Measurements from ENCODE around the gene NEK3.

The NEK3 gene

DNA sequence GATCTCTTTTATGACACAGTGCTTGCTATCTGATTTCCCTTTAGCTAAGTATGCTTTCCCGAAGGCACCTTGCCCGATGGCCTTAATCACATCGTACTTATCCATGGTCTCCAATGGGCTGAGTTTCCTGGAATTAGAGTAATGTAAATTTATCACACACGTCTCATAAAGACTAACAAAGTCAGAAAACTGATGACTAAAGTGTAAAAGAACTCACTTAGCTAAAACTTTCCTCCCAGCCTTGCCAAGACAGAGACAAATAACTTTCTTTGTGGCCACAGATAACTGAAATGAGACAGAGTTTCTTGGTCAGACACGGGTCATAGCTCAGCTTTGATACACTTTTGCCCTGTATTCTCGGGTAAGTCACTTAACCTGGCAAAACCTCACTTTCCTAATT is 32.0 kb downstream of the NEK3 start:
- H3K27ac ChIP-seq (ENCODE audit: low read length) = no peak overlapping the region
- no peaks in the 10 kb centered on the region for H3K79me2 ChIP-seq (ENCODE audit: insufficient read depth, low read length)
- peaks cover 18% of the 10 kb centered on the region for H3K4me1 ChIP-seq (ENCODE audit: insufficient read depth, low read length)
- H4K20me1 ChIP-seq (ENCODE audit: insufficient read depth, low read length) = peaks cover 3% of the 10 kb centered on the region; the same call in 1 of the 2 replicates
- peaks cover 65% of the 10 kb centered on the region for H3K27me3 ChIP-seq (ENCODE audit: insufficient read depth, low read length, poor library complexity)
- no peaks in the 10 kb centered on the region for H3K9me3 ChIP-seq (ENCODE audit: insufficient read depth, low read length, severe bottlenecking)
- 0 out of 3 replicates have a peak, but pooled peaks have one; percentile 5 for ATAC-seq (ENCODE audit: insufficient read depth, low read depth)
- TF ChIP-seq, protein P1, sequence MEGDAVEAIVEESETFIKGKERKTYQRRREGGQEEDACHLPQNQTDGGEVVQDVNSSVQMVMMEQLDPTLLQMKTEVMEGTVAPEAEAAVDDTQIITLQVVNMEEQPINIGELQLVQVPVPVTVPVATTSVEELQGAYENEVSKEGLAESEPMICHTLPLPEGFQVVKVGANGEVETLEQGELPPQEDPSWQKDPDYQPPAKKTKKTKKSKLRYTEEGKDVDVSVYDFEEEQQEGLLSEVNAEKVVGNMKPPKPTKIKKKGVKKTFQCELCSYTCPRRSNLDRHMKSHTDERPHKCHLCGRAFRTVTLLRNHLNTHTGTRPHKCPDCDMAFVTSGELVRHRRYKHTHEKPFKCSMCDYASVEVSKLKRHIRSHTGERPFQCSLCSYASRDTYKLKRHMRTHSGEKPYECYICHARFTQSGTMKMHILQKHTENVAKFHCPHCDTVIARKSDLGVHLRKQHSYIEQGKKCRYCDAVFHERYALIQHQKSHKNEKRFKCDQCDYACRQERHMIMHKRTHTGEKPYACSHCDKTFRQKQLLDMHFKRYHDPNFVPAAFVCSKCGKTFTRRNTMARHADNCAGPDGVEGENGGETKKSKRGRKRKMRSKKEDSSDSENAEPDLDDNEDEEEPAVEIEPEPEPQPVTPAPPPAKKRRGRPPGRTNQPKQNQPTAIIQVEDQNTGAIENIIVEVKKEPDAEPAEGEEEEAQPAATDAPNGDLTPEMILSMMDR (IDR thresholded peaks at IDR 0.05; ENCODE audit: borderline replicate concordance, extremely low read depth, low read length, poor library complexity, severe bottlenecking) = no peak
- no peak overlapping the region for H3K9ac ChIP-seq (ENCODE audit: low read depth, low read length)
- H3K36me3 ChIP-seq (ENCODE audit: insufficient read depth, low read length) = no peaks in the 10 kb centered on the region
- H3K4me2 ChIP-seq (ENCODE audit: insufficient read depth, low read length) = no peak overlapping the region
- no peak for DNase-seq
- H3K4me3 ChIP-seq (ENCODE audit: low read depth in 1 of 2, low read length in 2 of 2) = no peak overlapping the region
- H2AFZ ChIP-seq (ENCODE audit: low read depth, low read length) = no peak overlapping the region

GRCh38 chr13:52125547-52125946 is 33.9 kb downstream of the NEK3 start:
- no peaks in the 10 kb centered on the region for H3K36me3 ChIP-seq (ENCODE audit: insufficient read depth, low read length)
- no peak for ATAC-seq (ENCODE audit: insufficient read depth, low read depth)
- TF ChIP-seq, protein P1 (IDR thresholded peaks at IDR 0.05; ENCODE audit: borderline replicate concordance, extremely low read depth, low read length, poor library complexity, severe bottlenecking) = no peak
- no peak for TF ChIP-seq EZH2 (IDR thresholded peaks at IDR 0.05; ENCODE audit: borderline replicate concordance, low read depth, low read length, severe bottlenecking)

DNA sequence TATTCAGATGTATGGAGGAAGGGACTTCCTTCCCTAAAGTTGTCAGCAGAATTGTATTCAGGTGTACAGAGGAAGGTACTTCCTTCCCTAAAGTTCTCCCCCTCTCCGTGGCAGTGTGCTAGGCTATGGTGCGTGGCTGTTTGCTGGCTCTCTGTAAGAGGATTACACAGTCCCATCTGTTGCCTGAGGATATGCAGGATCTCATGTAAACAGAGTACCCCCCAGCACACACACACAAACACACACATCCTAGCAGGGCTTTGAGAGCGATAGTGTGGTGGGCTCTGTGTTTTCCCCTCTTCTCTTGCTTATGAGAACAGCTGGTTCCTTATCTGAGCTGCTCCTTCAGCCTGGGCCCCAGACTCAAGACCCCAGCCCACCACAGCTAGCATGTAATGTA is 40.8 kb downstream of the NEK3 start:
- Histone ChIP-seq H3K27ac (ENCODE audit: low read length) (no peak overlapping the region), H3K4me1 (ENCODE audit: insufficient read depth, low read length) (no peaks in the 10 kb centered on the region), H3K36me3 (ENCODE audit: insufficient read depth, low read length) (no peaks in the 10 kb centered on the region), H3K4me3 (ENCODE audit: low read depth in 1 of 2, low read length in 2 of 2) (no peak overlapping the region), H3K9ac (ENCODE audit: low read depth, low read length) (no peak overlapping the region), H2AFZ (ENCODE audit: low read depth, low read length) (no peak overlapping the region), H3K4me2 (ENCODE audit: insufficient read depth, low read length) (no peak overlapping the region), H4K20me1 (ENCODE audit: insufficient read depth, low read length) (no peaks in the 10 kb centered on the region), H3K79me2 (ENCODE audit: insufficient read depth, low read length) (no peaks in the 10 kb centered on the region), H3K9me3 (ENCODE audit: insufficient read depth, low read length, severe bottlenecking) (no peaks in the 10 kb centered on the region), H3K27me3 (ENCODE audit: insufficient read depth, low read length, poor library complexity) (peaks cover 17% of the 10 kb centered on the region)
- ATAC-seq (ENCODE audit: insufficient read depth, low read depth) (no peak), DNase-seq (no peak)
- no peak for TF ChIP-seq EZH2 (IDR thresholded peaks at IDR 0.05; ENCODE audit: borderline replicate concordance, low read depth, low read length, severe bottlenecking)
- TF ChIP-seq, protein P1 (IDR thresholded peaks at IDR 0.05; ENCODE audit: borderline replicate concordance, extremely low read depth, low read length, poor library complexity, severe bottlenecking) = no peak

More at GRCh38 chr13:52125547-52125946, 33.9 kb downstream of the NEK3 start:
- DNase-seq = no peak
- H3K27me3 ChIP-seq (ENCODE audit: insufficient read depth, low read length, poor library complexity) = peaks cover 50% of the 10 kb centered on the region
- no peak overlapping the region for H3K9ac ChIP-seq (ENCODE audit: low read depth, low read length)
- peaks cover 18% of the 10 kb centered on the region for H3K4me1 ChIP-seq (ENCODE audit: insufficient read depth, low read length)
- H4K20me1 ChIP-seq (ENCODE audit: insufficient read depth, low read length) = no peaks in the 10 kb centered on the region
- no peak overlapping the region for H3K4me3 ChIP-seq (ENCODE audit: low read depth in 1 of 2, low read length in 2 of 2)
- H3K4me2 ChIP-seq (ENCODE audit: insufficient read depth, low read length) = no peak overlapping the region
- H3K27ac ChIP-seq (ENCODE audit: low read length) = no peak overlapping the region
- H3K9me3 ChIP-seq (ENCODE audit: insufficient read depth, low read length, severe bottlenecking) = no peaks in the 10 kb centered on the region
- no peak overlapping the region for H2AFZ ChIP-seq (ENCODE audit: low read depth, low read length)
- no peaks in the 10 kb centered on the region for H3K79me2 ChIP-seq (ENCODE audit: insufficient read depth, low read length)

GRCh38 chr13:52118095-52118494 is 41.3 kb downstream of the NEK3 start:
- no peak overlapping the region for H3K27ac ChIP-seq (ENCODE audit: low read length)
- no peak overlapping the region for H3K9ac ChIP-seq (ENCODE audit: low read depth, low read length)
- H3K79me2 ChIP-seq (ENCODE audit: insufficient read depth, low read length) = no peaks in the 10 kb centered on the region
- no peak for ATAC-seq (ENCODE audit: insufficient read depth, low read depth)
- H3K4me2 ChIP-seq (ENCODE audit: insufficient read depth, low read length) = no peak overlapping the region
- H3K4me1 ChIP-seq (ENCODE audit: insufficient read depth, low read length) = no peaks in the 10 kb centered on the region
- no peaks in the 10 kb centered on the region for H4K20me1 ChIP-seq (ENCODE audit: insufficient read depth, low read length)
- no peak for DNase-seq
- TF ChIP-seq, protein P1 (IDR thresholded peaks at IDR 0.05; ENCODE audit: borderline replicate concordance, extremely low read depth, low read length, poor library complexity, severe bottlenecking) = no peak
- no peak for TF ChIP-seq EZH2 (IDR thresholded peaks at IDR 0.05; ENCODE audit: borderline replicate concordance, low read depth, low read length, severe bottlenecking)
- H3K9me3 ChIP-seq (ENCODE audit: insufficient read depth, low read length, severe bottlenecking) = no peaks in the 10 kb centered on the region
- peaks cover 15% of the 10 kb centered on the region for H3K27me3 ChIP-seq (ENCODE audit: insufficient read depth, low read length, poor library complexity)
- H3K36me3 ChIP-seq (ENCODE audit: insufficient read depth, low read length) = no peaks in the 10 kb centered on the region
- no peak overlapping the region for H3K4me3 ChIP-seq (ENCODE audit: low read depth in 1 of 2, low read length in 2 of 2)
- no peak overlapping the region for H2AFZ ChIP-seq (ENCODE audit: low read depth, low read length)

Measured in DND-41 (cell line).